GM23338 (cell line): ENCODE measurements around the gene ADAMTSL2. TPM values are rescaled to one million over a fixed set of nuclear protein-coding genes. Genes with fewer than 3 reads are reported as not detected.

Source experiments
- ATAC-seq: fragments of 200-7000 bp; cut with Tn5 transposase; 3 replicates; pipeline ENCODE4 v1.9.1; 2020
- DNase-seq: peaks from one replicate; pipeline ENCODE4 v3.0.0-alpha.2; 2015; ENCODE audit warnings: low spot score
- H2AFZ ChIP-seq: fragments of 200-600 bp; sonication (generic); 2 replicates; pipeline ENCODE4 v1.8.0; 2016; ENCODE audit warnings: antibody characterized with exemption, mild to moderate bottlenecking, moderate library complexity
- H3F3A ChIP-seq: fragments of 200-600 bp; sonication (generic); replicated peaks from 2 replicates; pipeline ENCODE4 v1.8.0; 2017; ENCODE audit warnings: antibody characterized with exemption, mixed run types, low read depth
- H3K27ac ChIP-seq: fragments of 200-600 bp; sonication (generic); 2 replicates; pipeline ENCODE4 v1.6.1; 2016; ENCODE audit warnings: low read depth
- H3K27me3 ChIP-seq: fragments of 200-600 bp; sonication (generic); 2 replicates; pipeline ENCODE4 v1.8.0; 2016; ENCODE audit warnings: mild to moderate bottlenecking, mixed run types, moderate library complexity; ENCODE audit not compliant: insufficient read depth
- H3K36me3 ChIP-seq: fragments of 200-600 bp; sonication (generic); 2 replicates; pipeline ENCODE4 v1.8.0; 2016; ENCODE audit warnings: mild to moderate bottlenecking; ENCODE audit not compliant: insufficient read depth
- H3K4me1 ChIP-seq: fragments of 200-600 bp; sonication (generic); 2 replicates; pipeline ENCODE4 v1.8.0; 2016; ENCODE audit warnings: mild to moderate bottlenecking, moderate library complexity; ENCODE audit not compliant: insufficient read depth
- H3K4me2 ChIP-seq: fragments of 200-600 bp; sonication (generic); 2 replicates; pipeline ENCODE4 v1.7.1; 2017; ENCODE audit warnings: mixed run types
- H3K4me3 ChIP-seq: fragments of 200-600 bp; sonication (generic); 2 replicates; pipeline ENCODE4 v1.6.1; 2016; ENCODE audit warnings: mixed run types
- H3K79me2 ChIP-seq: fragments of 200-600 bp; sonication (generic); replicated peaks from 2 replicates; pipeline ENCODE4 v1.8.0; 2017; ENCODE audit warnings: mild to moderate bottlenecking; ENCODE audit not compliant: insufficient read depth
- H3K9me2 ChIP-seq: fragments of 200-600 bp; sonication (generic); 2 replicates; pipeline ENCODE4 v1.8.0; 2017; ENCODE audit not compliant: insufficient read depth
- H4K20me1 ChIP-seq: fragments of 200-600 bp; sonication (generic); replicated peaks from 2 replicates; pipeline ENCODE4 v1.8.0; 2017; ENCODE audit warnings: mild to moderate bottlenecking; ENCODE audit not compliant: insufficient read depth
- H3K27ac Mint-ChIP-seq: 2 replicates; pipeline ENCODE4 v1.8.0; 2020; ENCODE audit warnings: inconsistent platforms, mild to moderate bottlenecking, moderate library complexity, mixed read lengths
- H3K27me3 Mint-ChIP-seq: 3 replicates; pipeline ENCODE4 v1.8.0; 2022; ENCODE audit warnings: low read depth, mild to moderate bottlenecking, moderate library complexity, mixed read lengths, inconsistent platforms; ENCODE audit not compliant: insufficient read depth, poor library complexity
- H3K36me3 Mint-ChIP-seq: 3 replicates; pipeline ENCODE4 v1.8.0; 2021; ENCODE audit warnings: low read depth, mild to moderate bottlenecking, inconsistent platforms, moderate library complexity, mixed read lengths
- H3K4me1 Mint-ChIP-seq: 3 replicates; pipeline ENCODE4 v1.8.0; 2020; ENCODE audit warnings: mild to moderate bottlenecking, inconsistent platforms, mixed read lengths
- H3K4me3 Mint-ChIP-seq: 3 replicates; pipeline ENCODE4 v1.8.0; 2021; ENCODE audit warnings: moderate library complexity, mild to moderate bottlenecking, inconsistent platforms, mixed read lengths
- H3K9me3 Mint-ChIP-seq: 3 replicates; pipeline ENCODE4 v1.8.0; 2020; ENCODE audit warnings: moderate library complexity, mild to moderate bottlenecking, inconsistent platforms, mixed read lengths
- CREB1 ChIP-seq: fragments of 250-450 bp; sonication (Bioruptor Pico); IDR thresholded peaks from 2 replicates; pipeline ENCODE4 v1.5.0; 2020; ENCODE audit warnings: low read depth, mild to moderate bottlenecking, moderate library complexity
- CTCF ChIP-seq, 2 experiments: fragments of 200-600 bp in 1 of 2; sonication (generic) in 1 of 2; conservative IDR thresholded peaks; 2 replicates each; pipeline versions ENCODE4 v1.5.1 to v1.6.1; 2016 to 2017; ENCODE audit warnings: antibody characterized with exemption in 2 of 2, low read depth in 2 of 2, mild to moderate bottlenecking in 2 of 2, moderate library complexity in 1 of 2
- ETS1 ChIP-seq: IDR thresholded peaks from 2 replicates; pipeline ENCODE4 v1.6.1; 2016; ENCODE audit warnings: antibody characterized with exemption
- EZH2phosphoT487 ChIP-seq: fragments of 200-600 bp; sonication (generic); IDR thresholded peaks from one replicate; pipeline ENCODE4 v1.8.1; 2018; ENCODE audit warnings: antibody characterized with exemption; ENCODE audit not compliant: unreplicated experiment
- JUNB ChIP-seq: IDR thresholded peaks from one replicate; pipeline ENCODE4 v1.6.1; 2016; ENCODE audit warnings: antibody characterized with exemption; ENCODE audit not compliant: unreplicated experiment
- NANOG ChIP-seq: IDR thresholded peaks from 2 replicates; pipeline ENCODE4 v1.6.1; 2016; ENCODE audit warnings: antibody characterized with exemption, borderline replicate concordance
- POLR2AphosphoS5 ChIP-seq: IDR thresholded peaks from 2 replicates; pipeline ENCODE4 v1.6.1; 2016; ENCODE audit warnings: antibody characterized with exemption, low read depth
- REST ChIP-seq: IDR thresholded peaks from one replicate; pipeline ENCODE4 v1.6.1; 2018; ENCODE audit warnings: antibody characterized with exemption; ENCODE audit not compliant: unreplicated experiment
- STAT1 ChIP-seq: IDR thresholded peaks from one replicate; pipeline ENCODE4 v1.6.1; 2016; ENCODE audit warnings: antibody characterized with exemption; ENCODE audit not compliant: unreplicated experiment
- ZNF114 ChIP-seq: fragments of 250-450 bp; sonication (Bioruptor Pico); IDR thresholded peaks from 2 replicates; pipeline ENCODE4 v1.5.0; 2020; ENCODE audit warnings: mild to moderate bottlenecking, moderate library complexity
- ZNF331 ChIP-seq: fragments of 250-450 bp; sonication (Bioruptor Pico); IDR thresholded peaks from 2 replicates; pipeline ENCODE4 v1.5.0; 2020; ENCODE audit warnings: low read depth, mild to moderate bottlenecking, moderate library complexity
- ZNF462 ChIP-seq: fragments of 250-450 bp; sonication (Bioruptor Pico); IDR thresholded peaks from 2 replicates; pipeline ENCODE4 v1.5.0; 2020; ENCODE audit warnings: mild to moderate bottlenecking, moderate library complexity
- polyA plus RNA-seq: library from polyadenylated mRNA; unstranded; fragments of >200 nt; fragmentation: Nextera tagmentation; extraction: Ambion mirVana; gene quantifications from 2 replicates; pipeline ENCODE4 v1.2.1, GENCODE V29; 2016
- total RNA-seq: library from RNA; depleted of rRNA; stranded (reverse); fragments of >200 nt; shearing (Covaris generic); gene quantifications from 2 replicates; pipeline ENCODE4 v1.2.3, GENCODE V29; 2014

Gene ADAMTSL2
- total and polyA plus RNA-seq, 2 experiments from 2014 or later, result 0.15 to 0.66 TPM

GRCh38 chr9:133502112-133502511 lies 32.4 kb upstream of the ADAMTSL2 start (continued):
- no peak for TF ChIP-seq NANOG
- TF ChIP-seq EZH2phosphoT487, result no peak
- no peak for TF ChIP-seq CTCF (conservative IDR thresholded peaks at IDR 0.05; ENCODE audit: low read depth in 2 of 2)
- TF ChIP-seq JUNB, result no peak
- no peak for TF ChIP-seq ZNF114

GRCh38 chr9:133505186-133505830 lies 29.2 kb upstream of the ADAMTSL2 start:
- H3K4me3 ChIP-seq, result no peak overlapping the region
- no peak for DNase-seq
- peaks cover 15% of the 10 kb centered on the region for H3K4me1 ChIP-seq
- ATAC-seq, result no peak
- no peaks in the 10 kb centered on the region for H3K36me3 ChIP-seq
- H3K4me3 Mint-ChIP-seq, result no peak overlapping the region
- H3K36me3 Mint-ChIP-seq, result peaks cover 3% of the 10 kb centered on the region; the same call in 1 of the 3 replicates
- H3K27me3 ChIP-seq, result no peaks in the 10 kb centered on the region
- no peaks in the 10 kb centered on the region for H3K79me2 ChIP-seq
- peaks cover 15% of the 10 kb centered on the region for H3K4me1 Mint-ChIP-seq
- peaks cover 29% of the 10 kb centered on the region for H3K9me3 Mint-ChIP-seq
- H3K4me2 ChIP-seq, result no peak overlapping the region
- H4K20me1 ChIP-seq, result no peaks in the 10 kb centered on the region
- no peak overlapping the region for H3K27ac ChIP-seq
- H3K27me3 Mint-ChIP-seq, result peaks cover 8% of the 10 kb centered on the region
- no peak overlapping the region for H2AFZ ChIP-seq
- no peaks in the 10 kb centered on the region for H3K9me2 ChIP-seq
- H3K27ac Mint-ChIP-seq, result no peak overlapping the region
- no peaks in the 10 kb centered on the region for H3F3A ChIP-seq
- no peak for TF ChIP-seq ZNF331 (CRISPR knock-in tag)
- no peak for TF ChIP-seq STAT1
- TF ChIP-seq REST, result no peak
- no peak for TF ChIP-seq ZNF462 (CRISPR knock-in tag)
- no peak for TF ChIP-seq ETS1
- TF ChIP-seq ZNF114, result no peak
- no peak for TF ChIP-seq CREB1 (CRISPR knock-in tag)
- no peak for TF ChIP-seq POLR2AphosphoS5
